ENCODE measurements around the gene ATP13A3.
"Not testable (repeated sequence)": the region's sequence is repeated elsewhere in the genome, so short reads cannot be mapped to it uniquely, and the experiment has no call there.

ATP13A3 gene

GRCh38 chr3:194486540-194487288 lies at the start of gene ATP13A3:
TSS of gene ATP13A3 (minus strand) at chr3:194487002. CDS start at chr3:194462190, 24,812 bp downstream.
- DNase-seq, result peak; percentile 47

- not testable (repeated sequence) for DNase-seq
Measured at GRCh38 chr3:194535199-194535598, 48.4 kb upstream of the ATP13A3 start.

- no peak for DNase-seq
Measured at GRCh38 chr3:194534243-194534642, 47.4 kb upstream of the ATP13A3 start.

GRCh38 chr3:194532591-194532990 lies 45.8 kb upstream of the ATP13A3 start:
- DNase-seq, result no peak

- no peak for DNase-seq
Measured at GRCh38 chr3:194527726-194528125, 40.9 kb upstream of the ATP13A3 start.

- no peak for DNase-seq
Measured at GRCh38 chr3:194526164-194526563, 39.4 kb upstream of the ATP13A3 start.

- DNase-seq, result no peak
Measured at GRCh38 chr3:194522579-194523046, 35.8 kb upstream of the ATP13A3 start.

- DNase-seq, result no peak
Measured at GRCh38 chr3:194521510-194522260, 34.9 kb upstream of the ATP13A3 start.

- DNase-seq, result not testable (repeated sequence)
Measured at GRCh38 chr3:194520682-194521162, 33.9 kb upstream of the ATP13A3 start.

- not testable (repeated sequence) for DNase-seq
Measured at GRCh38 chr3:194520201-194520600, 33.4 kb upstream of the ATP13A3 start.

- no peak for DNase-seq
Measured at GRCh38 chr3:194518652-194519051, 31.9 kb upstream of the ATP13A3 start.

- DNase-seq, result no peak
Measured at GRCh38 chr3:194517333-194517732, 30.5 kb upstream of the ATP13A3 start.

GRCh38 chr3:194514626-194515025 lies 27.8 kb upstream of the ATP13A3 start:
- DNase-seq, result no peak

GRCh38 chr3:194512895-194513601 lies 26.2 kb upstream of the ATP13A3 start:
- DNase-seq, result no peak

GRCh38 chr3:194508491-194509453 lies 22.0 kb upstream of the ATP13A3 start:
- no peak for DNase-seq

- no peak for DNase-seq
Measured at GRCh38 chr3:194507571-194507970, 20.8 kb upstream of the ATP13A3 start.

- no peak for DNase-seq
Measured at GRCh38 chr3:194505791-194506415, 19.1 kb upstream of the ATP13A3 start.

GRCh38 chr3:194504861-194505260 lies 18.1 kb upstream of the ATP13A3 start:
- no peak for DNase-seq

GRCh38 chr3:194504146-194504545 lies 17.3 kb upstream of the ATP13A3 start:
- no peak for DNase-seq

GRCh38 chr3:194503081-194503531 lies 16.3 kb upstream of the ATP13A3 start:
- no peak for DNase-seq

- no peak for DNase-seq
Measured at GRCh38 chr3:194500198-194500597, 13.4 kb upstream of the ATP13A3 start.
